ENCODE data around the gene TEAD1. TPM values are rescaled to one million over a fixed set of nuclear protein-coding genes. Genes with fewer than 3 reads are reported as not detected.

Gene TEAD1
- total RNA-seq, 1 donor from 2014 or later = 154 TPM

DNA sequence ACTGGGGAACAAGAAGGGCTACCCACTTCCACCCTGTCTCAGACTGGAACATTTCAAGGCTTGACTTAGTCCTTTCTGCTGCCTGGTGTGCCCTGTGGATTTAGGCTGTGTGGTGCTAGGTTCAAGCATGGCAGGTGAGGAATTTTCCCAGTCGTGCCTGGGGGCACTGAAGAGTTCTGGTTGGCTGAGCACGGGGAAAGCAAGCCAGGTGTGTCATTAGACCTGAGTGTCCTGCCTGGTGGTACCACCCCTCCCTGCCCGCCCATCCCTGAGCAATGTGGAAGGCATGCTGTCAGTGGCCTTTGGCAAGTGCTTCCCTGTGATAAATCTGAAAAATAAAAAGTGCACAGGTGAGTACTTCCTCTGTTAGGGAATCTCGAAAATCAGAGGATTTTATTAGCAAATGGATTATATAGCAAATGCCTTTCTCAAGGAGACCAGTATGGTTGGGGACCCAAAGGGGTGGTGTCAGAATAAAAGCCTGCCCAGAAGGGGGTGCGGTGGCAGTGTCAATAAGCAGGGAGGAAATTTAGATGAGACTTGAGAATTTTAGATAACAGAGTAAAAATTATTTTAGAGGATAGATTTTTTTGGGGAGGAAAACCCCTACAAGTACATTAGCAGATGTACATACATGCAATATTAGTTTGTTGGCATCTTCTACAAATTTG is 22.8 kb downstream of the TEAD1 start:
- peaks cover 90% of the 10 kb centered on the region for H3K4me1 Mint-ChIP-seq (ENCODE audit: unreplicated experiment)
- DNase-seq (ENCODE audit: extremely low spot score, unreplicated experiment) = no peak
- no peaks in the 10 kb centered on the region for H3K36me3 Mint-ChIP-seq (ENCODE audit: unreplicated experiment)
- no peaks in the 10 kb centered on the region for H3K27me3 Mint-ChIP-seq (ENCODE audit: unreplicated experiment)
- TF ChIP-seq, protein P1, sequence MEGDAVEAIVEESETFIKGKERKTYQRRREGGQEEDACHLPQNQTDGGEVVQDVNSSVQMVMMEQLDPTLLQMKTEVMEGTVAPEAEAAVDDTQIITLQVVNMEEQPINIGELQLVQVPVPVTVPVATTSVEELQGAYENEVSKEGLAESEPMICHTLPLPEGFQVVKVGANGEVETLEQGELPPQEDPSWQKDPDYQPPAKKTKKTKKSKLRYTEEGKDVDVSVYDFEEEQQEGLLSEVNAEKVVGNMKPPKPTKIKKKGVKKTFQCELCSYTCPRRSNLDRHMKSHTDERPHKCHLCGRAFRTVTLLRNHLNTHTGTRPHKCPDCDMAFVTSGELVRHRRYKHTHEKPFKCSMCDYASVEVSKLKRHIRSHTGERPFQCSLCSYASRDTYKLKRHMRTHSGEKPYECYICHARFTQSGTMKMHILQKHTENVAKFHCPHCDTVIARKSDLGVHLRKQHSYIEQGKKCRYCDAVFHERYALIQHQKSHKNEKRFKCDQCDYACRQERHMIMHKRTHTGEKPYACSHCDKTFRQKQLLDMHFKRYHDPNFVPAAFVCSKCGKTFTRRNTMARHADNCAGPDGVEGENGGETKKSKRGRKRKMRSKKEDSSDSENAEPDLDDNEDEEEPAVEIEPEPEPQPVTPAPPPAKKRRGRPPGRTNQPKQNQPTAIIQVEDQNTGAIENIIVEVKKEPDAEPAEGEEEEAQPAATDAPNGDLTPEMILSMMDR (IDR thresholded peaks at IDR 0.05) = no peak
- no peak overlapping the region for H3K4me3 Mint-ChIP-seq (ENCODE audit: unreplicated experiment)
- peak overlapping the region; percentile 28 for H3K27ac Mint-ChIP-seq (ENCODE audit: unreplicated experiment)
- H3K9me3 Mint-ChIP-seq (ENCODE audit: unreplicated experiment) = no peaks in the 10 kb centered on the region

DNA sequence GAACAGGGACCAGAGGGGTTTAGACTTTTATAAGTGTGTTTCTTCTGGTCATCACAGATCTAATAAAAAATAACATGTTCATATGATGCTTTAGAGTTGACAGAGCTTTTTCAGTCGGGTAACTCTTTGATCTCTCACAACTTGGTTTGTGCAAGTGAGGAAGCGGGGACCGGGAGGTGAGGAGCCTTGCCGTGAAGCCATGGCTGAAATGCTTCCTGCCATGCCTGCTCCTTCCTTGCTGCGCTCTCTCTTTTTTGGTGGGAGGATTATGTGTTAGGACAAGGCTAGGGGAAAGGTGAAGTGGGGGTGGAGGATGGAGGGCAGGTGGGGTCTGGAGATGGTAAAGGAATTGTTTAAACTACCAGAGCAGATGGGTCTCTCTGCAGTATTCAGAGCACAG is 23.8 kb downstream of the TEAD1 start:
- H3K9me3 Mint-ChIP-seq (ENCODE audit: unreplicated experiment) = no peaks in the 10 kb centered on the region
- H3K36me3 Mint-ChIP-seq (ENCODE audit: unreplicated experiment) = no peaks in the 10 kb centered on the region
- TF ChIP-seq, protein P1 (IDR thresholded peaks at IDR 0.05) = no peak
- no peaks in the 10 kb centered on the region for H3K27me3 Mint-ChIP-seq (ENCODE audit: unreplicated experiment)
- no peak for DNase-seq (ENCODE audit: extremely low spot score, unreplicated experiment)
- peak overlapping the region; percentile 24 for H3K4me3 Mint-ChIP-seq (ENCODE audit: unreplicated experiment)
- H3K4me1 Mint-ChIP-seq (ENCODE audit: unreplicated experiment) = peaks cover 90% of the 10 kb centered on the region
- H3K27ac Mint-ChIP-seq (ENCODE audit: unreplicated experiment) = peak overlapping the region; percentile 69

DNA sequence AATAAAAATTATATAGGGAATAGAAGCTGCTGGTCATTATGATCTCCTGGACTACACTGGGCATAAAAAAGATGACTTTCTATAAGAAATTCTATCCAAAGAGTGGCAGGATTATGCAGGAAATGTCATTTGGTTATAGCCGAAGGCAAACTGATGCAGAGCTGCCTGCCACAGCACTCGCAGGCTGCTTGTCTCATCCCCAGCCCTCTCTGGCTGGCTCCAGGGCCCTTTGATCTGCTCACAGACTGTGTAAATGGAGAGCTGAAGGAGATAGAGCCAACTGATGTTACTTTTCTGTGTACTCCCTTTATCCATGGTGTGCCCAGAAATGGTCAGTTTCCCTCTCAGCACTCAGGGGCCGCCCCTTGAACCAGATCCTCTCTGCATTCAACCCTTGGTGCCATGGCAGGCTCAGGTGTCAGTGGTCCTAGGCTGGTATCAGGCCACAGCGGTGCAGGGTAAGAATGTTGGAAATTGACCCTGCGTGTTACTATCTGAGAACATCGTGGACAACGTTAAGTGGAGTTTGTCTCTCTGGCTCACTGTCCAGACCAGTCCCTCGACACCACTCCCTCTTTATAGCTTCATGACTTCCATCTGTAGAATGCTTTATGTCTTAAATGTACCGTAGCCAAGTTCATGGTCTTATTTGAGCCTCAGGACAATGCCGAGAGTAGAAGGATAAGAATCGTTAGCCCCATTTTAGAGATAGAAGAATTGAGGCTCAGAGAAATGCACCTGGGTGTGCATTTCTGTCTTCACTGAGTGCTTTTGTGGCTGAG is 27.8 kb downstream of the TEAD1 start:
- H3K9me3 Mint-ChIP-seq (ENCODE audit: unreplicated experiment) = no peaks in the 10 kb centered on the region
- no peak overlapping the region for H3K4me3 Mint-ChIP-seq (ENCODE audit: unreplicated experiment)
- peak overlapping the region; percentile 58 for H3K27ac Mint-ChIP-seq (ENCODE audit: unreplicated experiment)
- no peaks in the 10 kb centered on the region for H3K27me3 Mint-ChIP-seq (ENCODE audit: unreplicated experiment)
- TF ChIP-seq, protein P1 (IDR thresholded peaks at IDR 0.05) = no peak
- no peak for DNase-seq (ENCODE audit: extremely low spot score, unreplicated experiment)
- H3K4me1 Mint-ChIP-seq (ENCODE audit: unreplicated experiment) = peaks cover 86% of the 10 kb centered on the region
- peaks cover 4% of the 10 kb centered on the region for H3K36me3 Mint-ChIP-seq (ENCODE audit: unreplicated experiment)

DNA sequence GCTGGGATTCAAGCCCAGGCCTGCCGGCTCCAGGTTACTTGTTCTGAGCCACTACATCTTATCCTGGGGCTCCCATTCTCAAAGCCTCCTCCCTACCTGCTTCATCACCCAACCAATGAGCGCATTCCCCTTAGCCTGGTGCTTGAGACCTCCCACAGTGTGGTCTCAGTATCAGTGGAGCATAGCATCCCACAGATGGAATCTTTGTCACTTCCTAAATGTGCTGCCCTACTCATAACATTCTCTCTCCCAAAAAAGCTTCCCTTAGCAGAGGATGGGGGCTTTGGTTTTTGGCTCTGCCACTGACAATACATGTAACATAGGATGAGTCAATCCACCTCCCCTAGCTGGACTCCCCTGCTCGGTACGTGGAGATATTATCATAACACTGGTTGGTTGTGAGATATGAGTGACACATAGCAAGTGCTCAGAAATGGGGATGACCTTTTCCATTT is 28.8 kb downstream of the TEAD1 start:
- no peak for DNase-seq (ENCODE audit: extremely low spot score, unreplicated experiment)
- H3K4me1 Mint-ChIP-seq (ENCODE audit: unreplicated experiment) = peaks cover 88% of the 10 kb centered on the region
- no peaks in the 10 kb centered on the region for H3K9me3 Mint-ChIP-seq (ENCODE audit: unreplicated experiment)
- TF ChIP-seq, protein P1 (IDR thresholded peaks at IDR 0.05) = no peak
- peak overlapping the region; percentile 54 for H3K27ac Mint-ChIP-seq (ENCODE audit: unreplicated experiment)
- no peaks in the 10 kb centered on the region for H3K27me3 Mint-ChIP-seq (ENCODE audit: unreplicated experiment)
- H3K36me3 Mint-ChIP-seq (ENCODE audit: unreplicated experiment) = peaks cover 4% of the 10 kb centered on the region
- H3K4me3 Mint-ChIP-seq (ENCODE audit: unreplicated experiment) = no peak overlapping the region

DNA sequence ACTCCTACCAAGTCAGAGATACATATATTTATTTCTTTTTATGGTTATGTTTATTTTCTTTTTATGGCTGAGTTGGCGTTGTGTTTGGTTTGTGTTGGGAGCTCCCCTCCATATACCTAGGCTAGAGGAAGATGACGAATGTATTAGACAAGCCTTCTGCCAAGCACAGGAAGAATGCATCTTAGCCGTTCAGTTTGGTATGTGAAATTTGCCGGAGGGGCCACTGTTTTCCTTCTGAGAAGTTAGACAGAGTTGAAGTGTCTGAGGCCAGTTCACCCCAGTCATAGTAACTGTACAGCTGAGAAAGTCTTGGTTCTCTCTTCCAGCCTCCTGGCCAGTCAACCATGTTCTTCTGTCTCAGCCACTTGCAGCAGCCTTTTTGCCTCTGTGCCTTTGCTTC is 29.8 kb downstream of the TEAD1 start:
- TF ChIP-seq, protein P1 (IDR thresholded peaks at IDR 0.05) = no peak
- H3K4me3 Mint-ChIP-seq (ENCODE audit: unreplicated experiment) = no peak overlapping the region
- H3K27me3 Mint-ChIP-seq (ENCODE audit: unreplicated experiment) = no peaks in the 10 kb centered on the region
- no peak for DNase-seq (ENCODE audit: extremely low spot score, unreplicated experiment)
- peak overlapping the region; percentile 70 for H3K27ac Mint-ChIP-seq (ENCODE audit: unreplicated experiment)
- peaks cover 4% of the 10 kb centered on the region for H3K36me3 Mint-ChIP-seq (ENCODE audit: unreplicated experiment)
- peaks cover 89% of the 10 kb centered on the region for H3K4me1 Mint-ChIP-seq (ENCODE audit: unreplicated experiment)
- no peaks in the 10 kb centered on the region for H3K9me3 Mint-ChIP-seq (ENCODE audit: unreplicated experiment)
